Neural crest cell (in vitro differentiated cells): ENCODE data around the gene OGN. TPM values are rescaled to one million over a fixed set of nuclear protein-coding genes. Genes with fewer than 3 reads are reported as not detected.
"Not testable (repeated sequence)": the region's sequence is repeated elsewhere in the genome, so short reads cannot be mapped to it uniquely, and the experiment has no call there.

Source experiments
- DNase-seq: peaks from one replicate; pipeline ENCODE4 v3.0.0; 2021; ENCODE audit warnings: low read depth, mixed read lengths, low spot score
- H3K27ac Mint-ChIP-seq: one replicate; pipeline ENCODE4 v1.8.0; 2021; ENCODE audit warnings: mild to moderate bottlenecking, mixed read lengths; ENCODE audit not compliant: unreplicated experiment
- H3K27me3 Mint-ChIP-seq: 2 replicates; pipeline ENCODE4 v1.8.0; 2021; ENCODE audit warnings: low read depth, mild to moderate bottlenecking, mixed read lengths
- H3K36me3 Mint-ChIP-seq: 2 replicates; pipeline ENCODE4 v1.8.0; 2021; ENCODE audit warnings: low read depth, mild to moderate bottlenecking, mixed read lengths
- H3K4me1 Mint-ChIP-seq: 2 replicates; pipeline ENCODE4 v1.8.0; 2021; ENCODE audit warnings: mixed read lengths
- H3K4me3 Mint-ChIP-seq: one replicate; pipeline ENCODE4 v1.8.0; 2021; ENCODE audit warnings: mild to moderate bottlenecking, mixed read lengths
- H3K9me3 Mint-ChIP-seq: 2 replicates; pipeline ENCODE4 v1.8.0; 2021; ENCODE audit warnings: mixed read lengths
- CTCF ChIP-seq: fragments of 200-600 bp; sonication (generic); conservative IDR thresholded peaks from 2 replicates; pipeline ENCODE4 v1.5.0; 2021; ENCODE audit warnings: antibody characterized with exemption, mild to moderate bottlenecking
- total RNA-seq: library from RNA; stranded (reverse); gene quantifications from 2 replicates; pipeline ENCODE4 v1.2.1, GENCODE V29; 2021

OGN gene
- total RNA-seq, 1 donor from 2014 or later = not detected

GRCh38 chr9:92414566-92414965, 10.2 kb upstream of the OGN start:
- no peak for DNase-seq
- Mint-ChIP-seq H3K27me3 (no peaks in the 10 kb centered on the region), H3K36me3 (no peaks in the 10 kb centered on the region), H3K27ac (no peak overlapping the region), H3K4me3 (no peak overlapping the region), H3K9me3 (no peaks in the 10 kb centered on the region), H3K4me1 (peaks cover 3% of the 10 kb centered on the region)
- TF ChIP-seq CTCF = no peak

- not testable (repeated sequence) for H3K9me3 Mint-ChIP-seq, H3K36me3 Mint-ChIP-seq, DNase-seq, H3K4me1 Mint-ChIP-seq, H3K27ac Mint-ChIP-seq, H3K27me3 Mint-ChIP-seq, H3K4me3 Mint-ChIP-seq
These were observed 6.8 kb upstream of the OGN start for GRCh38 chr9:92411157-92411556.

DNA sequence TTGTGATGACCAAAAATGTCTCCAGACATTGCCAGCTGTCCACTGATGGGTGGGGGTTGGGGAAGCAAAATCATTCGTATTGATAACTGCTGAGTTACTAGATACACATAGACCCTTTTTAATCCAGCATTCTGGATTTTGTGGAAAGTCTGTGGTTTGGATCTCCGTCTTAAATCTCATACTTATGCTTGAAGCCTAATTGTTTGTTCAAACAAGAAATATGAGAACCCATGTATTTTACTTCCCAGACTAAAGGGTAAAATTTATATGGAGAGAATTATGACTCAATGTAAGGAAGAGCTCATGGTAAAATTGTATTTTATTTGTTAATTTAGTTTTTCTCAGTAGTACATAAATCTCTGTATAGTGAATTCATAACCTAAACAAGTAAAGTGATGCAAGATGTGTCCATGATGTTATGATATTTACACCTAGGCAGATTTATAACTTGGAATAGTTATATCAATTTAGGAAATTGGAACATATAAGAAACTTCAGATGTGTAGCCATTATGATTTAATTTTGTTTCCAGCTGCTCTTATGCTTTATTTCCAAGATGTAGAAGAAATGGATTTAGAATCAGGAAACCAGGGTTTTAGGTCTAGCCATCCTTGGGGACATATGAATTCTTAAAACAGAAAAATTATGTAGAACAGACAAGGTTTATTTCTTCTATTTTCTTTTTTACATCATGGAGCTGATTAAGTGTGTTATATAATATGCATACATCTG, 4.5 kb upstream of the OGN start:
- Mint-ChIP-seq H3K4me3 (no peak overlapping the region), H3K4me1 (peaks cover 3% of the 10 kb centered on the region), H3K36me3 (no peaks in the 10 kb centered on the region), H3K27ac (no peak overlapping the region), H3K27me3 (no peaks in the 10 kb centered on the region), H3K9me3 (no peaks in the 10 kb centered on the region)
- TF ChIP-seq CTCF = no peak
- no peak for DNase-seq

DNA sequence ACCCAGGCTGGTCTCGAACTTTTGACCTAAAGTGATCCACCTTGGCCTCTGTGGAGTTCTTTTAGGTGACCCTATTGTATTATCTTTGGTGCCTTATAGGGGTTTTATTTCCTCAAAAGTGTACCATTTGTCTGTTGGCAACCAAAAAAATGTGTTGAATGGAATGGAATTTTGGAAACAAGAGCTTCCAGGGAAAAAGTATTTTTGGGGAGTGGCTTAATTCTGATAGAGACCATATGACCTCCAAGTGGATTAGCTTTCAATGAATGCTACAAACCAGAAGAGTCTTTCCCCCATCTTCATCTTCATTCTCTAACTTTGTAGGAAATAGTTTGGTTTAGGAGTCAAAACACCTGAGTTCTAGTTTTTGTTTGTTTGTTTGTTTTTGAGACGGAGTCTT, 3.4 kb upstream of the OGN start:
- DNase-seq = no peak

GRCh38 chr9:92406477-92406876, 2.1 kb upstream of the OGN start:
- TF ChIP-seq CTCF = no peak
- Mint-ChIP-seq H3K9me3 (no peaks in the 10 kb centered on the region), H3K36me3 (no peaks in the 10 kb centered on the region), H3K27me3 (no peaks in the 10 kb centered on the region), H3K27ac (no peak overlapping the region), H3K4me1 (no peaks in the 10 kb centered on the region), H3K4me3 (no peak overlapping the region)
- DNase-seq = no peak

More for the DNA sequence above, 3.4 kb upstream of the OGN start:
- no peaks in the 10 kb centered on the region for H3K36me3 Mint-ChIP-seq
- H3K4me3 Mint-ChIP-seq = no peak overlapping the region
- no peak for TF ChIP-seq CTCF
- H3K27ac Mint-ChIP-seq = no peak overlapping the region
- H3K4me1 Mint-ChIP-seq = no peaks in the 10 kb centered on the region
- H3K9me3 Mint-ChIP-seq = no peaks in the 10 kb centered on the region
- no peaks in the 10 kb centered on the region for H3K27me3 Mint-ChIP-seq

GRCh38 chr9:92405818-92406217, 1.4 kb upstream of the OGN start:
- H3K9me3 Mint-ChIP-seq = no peaks in the 10 kb centered on the region
- H3K36me3 Mint-ChIP-seq = no peaks in the 10 kb centered on the region
- no peaks in the 10 kb centered on the region for H3K4me1 Mint-ChIP-seq
- no peaks in the 10 kb centered on the region for H3K27me3 Mint-ChIP-seq
- no peak for DNase-seq
- no peak overlapping the region for H3K4me3 Mint-ChIP-seq
- TF ChIP-seq CTCF = no peak
- no peak overlapping the region for H3K27ac Mint-ChIP-seq
